WTC11 (cell line): ENCODE measurements around the gene STXBP6. TPM values are rescaled to one million over a fixed set of nuclear protein-coding genes. Genes with fewer than 3 reads are reported as not detected.

Experiments
- ATAC-seq: fragments of 200-7000 bp; cut with Tn5 transposase; 2 replicates; pipeline ENCODE4 v1.10.0; 2021; ENCODE audit warnings: mild to moderate bottlenecking, moderate library complexity
- CTCF ChIA-PET: fragments of 300-600 bp; sonication (Branson Sonifier 250); formaldehyde crosslinking; loops from one replicate; lab custom pipeline; 2021; ENCODE audit warnings: antibody characterized with exemption; lab: Charles Lee
- POLR2A ChIA-PET: fragments of 350-600 bp; sonication (Branson Sonifier 250); formaldehyde crosslinking; loops from one replicate; lab custom pipeline; 2021; ENCODE audit warnings: antibody characterized with exemption; lab: Charles Lee
- DNase-seq: peaks from one replicate; pipeline ENCODE4 v3.0.0; 2021; ENCODE audit warnings: low spot score
- H3K27ac Mint-ChIP-seq: 2 replicates; pipeline ENCODE4 v1.8.0; 2021; ENCODE audit warnings: mixed read lengths
- H3K27me3 Mint-ChIP-seq: 2 replicates; pipeline ENCODE4 v1.8.0; 2021; ENCODE audit warnings: low read depth, mild to moderate bottlenecking, moderate library complexity, mixed read lengths
- H3K36me3 Mint-ChIP-seq: 2 replicates; pipeline ENCODE4 v1.8.0; 2021; ENCODE audit warnings: mixed read lengths
- H3K4me1 Mint-ChIP-seq: 2 replicates; pipeline ENCODE4 v1.8.0; 2022; ENCODE audit warnings: mixed read lengths
- H3K4me3 Mint-ChIP-seq: 2 replicates; pipeline ENCODE4 v1.8.0; 2021; ENCODE audit warnings: mild to moderate bottlenecking, moderate library complexity, mixed read lengths
- H3K9me3 Mint-ChIP-seq: 2 replicates; pipeline ENCODE4 v1.8.0; 2021; ENCODE audit warnings: mixed read lengths
- ATF2 ChIP-seq: sonication (generic); formaldehyde crosslinking; IDR thresholded peaks from 2 replicates; pipeline ENCODE4 v1.8.1; 2022; ENCODE audit warnings: low read depth, missing genetic modification reagents, borderline replicate concordance
- CREB1 ChIP-seq: sonication (generic); formaldehyde crosslinking; IDR thresholded peaks from 2 replicates; pipeline ENCODE4 v1.8.0; 2023; ENCODE audit warnings: mild to moderate bottlenecking, missing genetic modification reagents
- EMX1 ChIP-seq: fragments of 250-450 bp; sonication (Bioruptor Pico); IDR thresholded peaks from 2 replicates; pipeline ENCODE4 v1.8.0; 2021; ENCODE audit warnings: mild to moderate bottlenecking
- MXD4 ChIP-seq: fragments of 250-450 bp; sonication (Bioruptor Pico); IDR thresholded peaks from 2 replicates; pipeline ENCODE4 v1.8.0; 2021; ENCODE audit warnings: mild to moderate bottlenecking, moderate library complexity, borderline replicate concordance
- NFE2L1 ChIP-seq: sonication (generic); formaldehyde crosslinking; IDR thresholded peaks from 2 replicates; pipeline ENCODE4 v1.8.1; 2023; ENCODE audit warnings: missing genetic modification reagents
- TEAD1 ChIP-seq: sonication (generic); formaldehyde crosslinking; IDR thresholded peaks from 2 replicates; pipeline ENCODE4 v1.8.0; 2022; ENCODE audit warnings: mild to moderate bottlenecking, missing genetic modification reagents
- USF1 ChIP-seq: sonication (generic); formaldehyde crosslinking; IDR thresholded peaks from 2 replicates; pipeline ENCODE4 v1.8.0; 2022; ENCODE audit warnings: mild to moderate bottlenecking, missing genetic modification reagents
- ZNF121 ChIP-seq: sonication (generic); formaldehyde crosslinking; IDR thresholded peaks from 2 replicates; pipeline ENCODE4 v1.8.0; 2023; ENCODE audit warnings: missing genetic modification reagents
- ZNF232 ChIP-seq: sonication (generic); formaldehyde crosslinking; IDR thresholded peaks from 2 replicates; pipeline ENCODE4 v1.8.0; 2022; ENCODE audit warnings: mild to moderate bottlenecking, missing genetic modification reagents
- ZNF317 ChIP-seq: sonication (generic); formaldehyde crosslinking; IDR thresholded peaks from 2 replicates; pipeline ENCODE4 v1.8.1; 2023; ENCODE audit warnings: low read depth, mild to moderate bottlenecking, moderate library complexity, missing genetic modification reagents, borderline replicate concordance
- ZNF396 ChIP-seq: fragments of 250-450 bp; sonication (Bioruptor Pico); IDR thresholded peaks from 2 replicates; pipeline ENCODE4 v1.8.0; 2021; ENCODE audit warnings: mild to moderate bottlenecking, moderate library complexity, borderline replicate concordance
- ZNF423 ChIP-seq: fragments of 250-450 bp; sonication (Bioruptor Pico); IDR thresholded peaks from 2 replicates; pipeline ENCODE4 v2.1.2; 2022; ENCODE audit warnings: mild to moderate bottlenecking, moderate library complexity
- total RNA-seq: library from RNA; stranded (reverse); gene quantifications from 3 replicates; pipeline ENCODE4 v1.2.3, GENCODE V29; 2021
- TF ChIP-seq, protein P1 (sequence below): fragments of 250-450 bp; sonication (Bioruptor Pico); IDR thresholded peaks from 2 replicates; pipeline ENCODE4 v1.9.0; 2021; ENCODE audit warnings: mild to moderate bottlenecking
- TF ChIP-seq, protein P2 (sequence below): sonication (generic); formaldehyde crosslinking; conservative IDR thresholded peaks from 2 replicates; pipeline ENCODE4 v1.8.1; 2023; ENCODE audit warnings: mild to moderate bottlenecking, low read depth, missing genetic modification reagents, moderate library complexity
- TF ChIP-seq, protein P3 (sequence below): sonication (generic); formaldehyde crosslinking; IDR thresholded peaks from 2 replicates; pipeline ENCODE4 v1.8.0; 2023; ENCODE audit warnings: missing genetic modification reagents, mild to moderate bottlenecking, borderline replicate concordance
- TF ChIP-seq, protein P4 (sequence below): sonication (generic); formaldehyde crosslinking; IDR thresholded peaks from 2 replicates; pipeline ENCODE4 v1.8.0; 2023; ENCODE audit warnings: missing genetic modification reagents
- TF ChIP-seq, protein P5 (sequence below): fragments of 200-600 bp; IDR thresholded peaks from 2 replicates; pipeline ENCODE4 v1.8.0; 2022; ENCODE audit warnings: antibody characterized with exemption
- TF ChIP-seq, protein P6 (sequence below): fragments of 250-450 bp; sonication (Bioruptor Pico); IDR thresholded peaks from 2 replicates; pipeline ENCODE4 v1.8.0; 2021; ENCODE audit warnings: mild to moderate bottlenecking
- TF ChIP-seq, protein P7 (sequence below): sonication (generic); formaldehyde crosslinking; conservative IDR thresholded peaks from 2 replicates; pipeline ENCODE4 v1.8.1; 2022; ENCODE audit warnings: mild to moderate bottlenecking, missing genetic modification reagents

The STXBP6 gene
- total RNA-seq, 1 experiment from 2014 or later, result 4.2 TPM

DNA sequence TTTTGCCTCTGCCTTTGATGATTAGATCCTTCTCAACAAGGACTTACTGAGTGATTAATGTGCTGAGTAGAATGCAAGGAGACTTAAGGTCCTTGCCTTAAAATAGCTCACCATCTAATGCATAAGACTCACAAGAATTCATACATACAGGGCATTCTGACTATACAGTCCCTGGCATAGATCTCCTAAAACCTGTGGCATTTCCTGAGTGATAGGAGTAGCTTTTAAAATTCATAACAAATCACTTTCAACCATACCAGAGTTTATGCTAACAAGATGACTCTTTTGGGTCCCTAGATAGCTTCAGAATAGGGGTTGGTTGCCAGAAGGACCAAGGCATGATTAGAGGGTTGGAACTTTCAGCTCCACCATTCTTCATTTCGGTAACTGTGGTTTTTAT lies 48.8 kb downstream of the STXBP6 start (continued):
- TF ChIP-seq, protein P1, sequence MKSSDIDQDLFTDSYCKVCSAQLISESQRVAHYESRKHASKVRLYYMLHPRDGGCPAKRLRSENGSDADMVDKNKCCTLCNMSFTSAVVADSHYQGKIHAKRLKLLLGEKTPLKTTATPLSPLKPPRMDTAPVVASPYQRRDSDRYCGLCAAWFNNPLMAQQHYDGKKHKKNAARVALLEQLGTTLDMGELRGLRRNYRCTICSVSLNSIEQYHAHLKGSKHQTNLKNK (CRISPR knock-in tag), result no peak
- TF ChIP-seq, protein P2, sequence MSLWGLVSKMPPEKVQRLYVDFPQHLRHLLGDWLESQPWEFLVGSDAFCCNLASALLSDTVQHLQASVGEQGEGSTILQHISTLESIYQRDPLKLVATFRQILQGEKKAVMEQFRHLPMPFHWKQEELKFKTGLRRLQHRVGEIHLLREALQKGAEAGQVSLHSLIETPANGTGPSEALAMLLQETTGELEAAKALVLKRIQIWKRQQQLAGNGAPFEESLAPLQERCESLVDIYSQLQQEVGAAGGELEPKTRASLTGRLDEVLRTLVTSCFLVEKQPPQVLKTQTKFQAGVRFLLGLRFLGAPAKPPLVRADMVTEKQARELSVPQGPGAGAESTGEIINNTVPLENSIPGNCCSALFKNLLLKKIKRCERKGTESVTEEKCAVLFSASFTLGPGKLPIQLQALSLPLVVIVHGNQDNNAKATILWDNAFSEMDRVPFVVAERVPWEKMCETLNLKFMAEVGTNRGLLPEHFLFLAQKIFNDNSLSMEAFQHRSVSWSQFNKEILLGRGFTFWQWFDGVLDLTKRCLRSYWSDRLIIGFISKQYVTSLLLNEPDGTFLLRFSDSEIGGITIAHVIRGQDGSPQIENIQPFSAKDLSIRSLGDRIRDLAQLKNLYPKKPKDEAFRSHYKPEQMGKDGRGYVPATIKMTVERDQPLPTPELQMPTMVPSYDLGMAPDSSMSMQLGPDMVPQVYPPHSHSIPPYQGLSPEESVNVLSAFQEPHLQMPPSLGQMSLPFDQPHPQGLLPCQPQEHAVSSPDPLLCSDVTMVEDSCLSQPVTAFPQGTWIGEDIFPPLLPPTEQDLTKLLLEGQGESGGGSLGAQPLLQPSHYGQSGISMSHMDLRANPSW, result no peak
- TF ChIP-seq ZNF232 (CRISPR knock-in tag), result no peak
- no peak for TF ChIP-seq ATF2 (CRISPR knock-in tag)
- no peak for TF ChIP-seq TEAD1
- TF ChIP-seq ZNF423, result no peak
- TF ChIP-seq CREB1 (CRISPR knock-in tag), result no peak
- TF ChIP-seq USF1 (CRISPR knock-in tag), result no peak
- no peak for TF ChIP-seq ZNF121 (CRISPR knock-in tag)
- TF ChIP-seq, protein P3, sequence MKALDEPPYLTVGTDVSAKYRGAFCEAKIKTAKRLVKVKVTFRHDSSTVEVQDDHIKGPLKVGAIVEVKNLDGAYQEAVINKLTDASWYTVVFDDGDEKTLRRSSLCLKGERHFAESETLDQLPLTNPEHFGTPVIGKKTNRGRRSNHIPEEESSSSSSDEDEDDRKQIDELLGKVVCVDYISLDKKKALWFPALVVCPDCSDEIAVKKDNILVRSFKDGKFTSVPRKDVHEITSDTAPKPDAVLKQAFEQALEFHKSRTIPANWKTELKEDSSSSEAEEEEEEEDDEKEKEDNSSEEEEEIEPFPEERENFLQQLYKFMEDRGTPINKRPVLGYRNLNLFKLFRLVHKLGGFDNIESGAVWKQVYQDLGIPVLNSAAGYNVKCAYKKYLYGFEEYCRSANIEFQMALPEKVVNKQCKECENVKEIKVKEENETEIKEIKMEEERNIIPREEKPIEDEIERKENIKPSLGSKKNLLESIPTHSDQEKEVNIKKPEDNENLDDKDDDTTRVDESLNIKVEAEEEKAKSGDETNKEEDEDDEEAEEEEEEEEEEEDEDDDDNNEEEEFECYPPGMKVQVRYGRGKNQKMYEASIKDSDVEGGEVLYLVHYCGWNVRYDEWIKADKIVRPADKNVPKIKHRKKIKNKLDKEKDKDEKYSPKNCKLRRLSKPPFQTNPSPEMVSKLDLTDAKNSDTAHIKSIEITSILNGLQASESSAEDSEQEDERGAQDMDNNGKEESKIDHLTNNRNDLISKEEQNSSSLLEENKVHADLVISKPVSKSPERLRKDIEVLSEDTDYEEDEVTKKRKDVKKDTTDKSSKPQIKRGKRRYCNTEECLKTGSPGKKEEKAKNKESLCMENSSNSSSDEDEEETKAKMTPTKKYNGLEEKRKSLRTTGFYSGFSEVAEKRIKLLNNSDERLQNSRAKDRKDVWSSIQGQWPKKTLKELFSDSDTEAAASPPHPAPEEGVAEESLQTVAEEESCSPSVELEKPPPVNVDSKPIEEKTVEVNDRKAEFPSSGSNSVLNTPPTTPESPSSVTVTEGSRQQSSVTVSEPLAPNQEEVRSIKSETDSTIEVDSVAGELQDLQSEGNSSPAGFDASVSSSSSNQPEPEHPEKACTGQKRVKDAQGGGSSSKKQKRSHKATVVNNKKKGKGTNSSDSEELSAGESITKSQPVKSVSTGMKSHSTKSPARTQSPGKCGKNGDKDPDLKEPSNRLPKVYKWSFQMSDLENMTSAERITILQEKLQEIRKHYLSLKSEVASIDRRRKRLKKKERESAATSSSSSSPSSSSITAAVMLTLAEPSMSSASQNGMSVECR (CRISPR knock-in tag), result no peak
- TF ChIP-seq EMX1 (CRISPR knock-in tag), result no peak

DNA sequence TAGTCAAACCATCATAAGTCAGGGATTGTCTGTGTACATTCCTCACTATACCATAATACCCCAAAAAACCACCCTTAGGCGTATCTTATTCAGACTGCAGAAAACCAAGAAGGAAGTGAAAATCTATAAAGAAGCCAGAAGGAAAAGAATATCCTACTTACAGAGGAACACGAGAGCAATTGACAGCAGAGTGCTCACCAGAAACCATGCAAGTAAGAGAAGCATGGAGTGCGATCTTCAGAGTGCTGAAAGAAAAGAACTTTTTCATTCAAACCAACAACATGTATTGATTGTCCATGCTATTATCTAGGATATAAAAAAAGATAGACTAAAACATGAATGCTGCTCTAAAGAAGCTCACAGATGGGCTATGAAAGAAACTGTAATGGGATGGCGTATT lies 50.8 kb downstream of the STXBP6 start:
- CTCF ChIA-PET, result no interaction called here
- Mint-ChIP-seq H3K27ac (no peak overlapping the region), H3K27me3 (no peaks in the 10 kb centered on the region), H3K36me3 (no peaks in the 10 kb centered on the region), H3K9me3 (peaks cover 3% of the 10 kb centered on the region; the same call in 1 of the 2 replicates), H3K4me1 (peaks cover 7% of the 10 kb centered on the region), H3K4me3 (no peak overlapping the region)
- ATAC-seq (no peak), DNase-seq (no peak)
- POLR2A ChIA-PET, result no interaction called here
- no peak for TF ChIP-seq NFE2L1
- 0 out of 2 replicates have a peak, but pooled peaks have one; percentile 44 for TF ChIP-seq ZNF317 (CRISPR knock-in tag)

GRCh38 chr14:24996930-24997725 lies 52.8 kb downstream of the STXBP6 start:
- POLR2A ChIA-PET, result interaction anchor here (0.6 kb wide), 1 partner anchor 59 kb away, joined by 4 read pairs; no protein-coding TSS in a partner anchor
- DNase-seq (no peak), ATAC-seq (no peak)
- CTCF ChIA-PET, result no interaction called here
- H3K27ac Mint-ChIP-seq, result no peak overlapping the region
- H3K4me1 Mint-ChIP-seq, result peaks cover 7% of the 10 kb centered on the region
- H3K27me3 Mint-ChIP-seq, result no peaks in the 10 kb centered on the region
- no peak overlapping the region for H3K4me3 Mint-ChIP-seq
- no peaks in the 10 kb centered on the region for H3K36me3 Mint-ChIP-seq
- H3K9me3 Mint-ChIP-seq, result peaks cover 3% of the 10 kb centered on the region; the same call in 1 of the 2 replicates
- TF ChIP-seq, protein P4, sequence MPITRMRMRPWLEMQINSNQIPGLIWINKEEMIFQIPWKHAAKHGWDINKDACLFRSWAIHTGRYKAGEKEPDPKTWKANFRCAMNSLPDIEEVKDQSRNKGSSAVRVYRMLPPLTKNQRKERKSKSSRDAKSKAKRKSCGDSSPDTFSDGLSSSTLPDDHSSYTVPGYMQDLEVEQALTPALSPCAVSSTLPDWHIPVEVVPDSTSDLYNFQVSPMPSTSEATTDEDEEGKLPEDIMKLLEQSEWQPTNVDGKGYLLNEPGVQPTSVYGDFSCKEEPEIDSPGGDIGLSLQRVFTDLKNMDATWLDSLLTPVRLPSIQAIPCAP (CRISPR knock-in tag), result no peak
- TF ChIP-seq, protein P5, sequence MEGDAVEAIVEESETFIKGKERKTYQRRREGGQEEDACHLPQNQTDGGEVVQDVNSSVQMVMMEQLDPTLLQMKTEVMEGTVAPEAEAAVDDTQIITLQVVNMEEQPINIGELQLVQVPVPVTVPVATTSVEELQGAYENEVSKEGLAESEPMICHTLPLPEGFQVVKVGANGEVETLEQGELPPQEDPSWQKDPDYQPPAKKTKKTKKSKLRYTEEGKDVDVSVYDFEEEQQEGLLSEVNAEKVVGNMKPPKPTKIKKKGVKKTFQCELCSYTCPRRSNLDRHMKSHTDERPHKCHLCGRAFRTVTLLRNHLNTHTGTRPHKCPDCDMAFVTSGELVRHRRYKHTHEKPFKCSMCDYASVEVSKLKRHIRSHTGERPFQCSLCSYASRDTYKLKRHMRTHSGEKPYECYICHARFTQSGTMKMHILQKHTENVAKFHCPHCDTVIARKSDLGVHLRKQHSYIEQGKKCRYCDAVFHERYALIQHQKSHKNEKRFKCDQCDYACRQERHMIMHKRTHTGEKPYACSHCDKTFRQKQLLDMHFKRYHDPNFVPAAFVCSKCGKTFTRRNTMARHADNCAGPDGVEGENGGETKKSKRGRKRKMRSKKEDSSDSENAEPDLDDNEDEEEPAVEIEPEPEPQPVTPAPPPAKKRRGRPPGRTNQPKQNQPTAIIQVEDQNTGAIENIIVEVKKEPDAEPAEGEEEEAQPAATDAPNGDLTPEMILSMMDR, result no peak
- TF ChIP-seq, protein P6, sequence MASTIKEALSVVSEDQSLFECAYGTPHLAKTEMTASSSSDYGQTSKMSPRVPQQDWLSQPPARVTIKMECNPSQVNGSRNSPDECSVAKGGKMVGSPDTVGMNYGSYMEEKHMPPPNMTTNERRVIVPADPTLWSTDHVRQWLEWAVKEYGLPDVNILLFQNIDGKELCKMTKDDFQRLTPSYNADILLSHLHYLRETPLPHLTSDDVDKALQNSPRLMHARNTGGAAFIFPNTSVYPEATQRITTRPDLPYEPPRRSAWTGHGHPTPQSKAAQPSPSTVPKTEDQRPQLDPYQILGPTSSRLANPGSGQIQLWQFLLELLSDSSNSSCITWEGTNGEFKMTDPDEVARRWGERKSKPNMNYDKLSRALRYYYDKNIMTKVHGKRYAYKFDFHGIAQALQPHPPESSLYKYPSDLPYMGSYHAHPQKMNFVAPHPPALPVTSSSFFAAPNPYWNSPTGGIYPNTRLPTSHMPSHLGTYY (CRISPR knock-in tag), result no peak
- TF ChIP-seq, protein P7, sequence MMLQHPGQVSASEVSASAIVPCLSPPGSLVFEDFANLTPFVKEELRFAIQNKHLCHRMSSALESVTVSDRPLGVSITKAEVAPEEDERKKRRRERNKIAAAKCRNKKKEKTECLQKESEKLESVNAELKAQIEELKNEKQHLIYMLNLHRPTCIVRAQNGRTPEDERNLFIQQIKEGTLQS, result no peak
- no peak for TF ChIP-seq ZNF396 (CRISPR knock-in tag)
- TF ChIP-seq MXD4 (CRISPR knock-in tag), result no peak
